MM.1S (cell line): ENCODE results near the gene CADM2.

Experiments used
- DNase-seq: peaks from one replicate; pipeline ENCODE4 v3.0.0-alpha.2; 2015
- H2AFZ ChIP-seq: fragments of 300-600 bp; sonication (generic); 2 replicates; pipeline ENCODE4 v1.6.0; 2016; ENCODE audit warnings: antibody characterized with exemption, low read length
- H3F3A ChIP-seq: fragments of 300-600 bp; sonication (generic); 2 replicates; pipeline ENCODE4 v1.6.1; 2016; ENCODE audit warnings: mild to moderate bottlenecking, antibody characterized with exemption, low read length, moderate library complexity, mixed read lengths; ENCODE audit not compliant: insufficient read depth
- H3K27ac ChIP-seq: fragments of 300-600 bp; sonication (generic); 2 replicates; pipeline ENCODE4 v1.5.1; 2016; ENCODE audit warnings: mild to moderate bottlenecking, low read length
- H3K27me3 ChIP-seq: fragments of 300-600 bp; sonication (generic); replicated peaks from 2 replicates; pipeline ENCODE4 v1.6.0; 2016; ENCODE audit warnings: low read length; ENCODE audit not compliant: insufficient read depth
- H3K36me3 ChIP-seq: fragments of 300-600 bp; sonication (generic); replicated peaks from 2 replicates; pipeline ENCODE4 v1.6.1; 2016; ENCODE audit warnings: mild to moderate bottlenecking, low read length, mixed read lengths; ENCODE audit not compliant: insufficient read depth
- H3K4me1 ChIP-seq: fragments of 300-600 bp; sonication (generic); 2 replicates; pipeline ENCODE4 v1.6.1; 2016; ENCODE audit warnings: low read length, mixed read lengths
- H3K4me2 ChIP-seq: fragments of 300-600 bp; sonication (generic); 2 replicates; pipeline ENCODE4 v1.6.0; 2016; ENCODE audit warnings: low read depth, low read length
- H3K4me3 ChIP-seq: fragments of 300-600 bp; sonication (generic); 2 replicates; pipeline ENCODE4 v1.5.1; 2016; ENCODE audit warnings: low read length, mixed read lengths
- H3K79me2 ChIP-seq: fragments of 300-600 bp; sonication (generic); 2 replicates; pipeline ENCODE4 v1.6.1; 2016; ENCODE audit warnings: mixed run types, low read length, mixed read lengths
- H3K9ac ChIP-seq: fragments of 300-600 bp; sonication (generic); 2 replicates; pipeline ENCODE4 v1.6.1; 2016; ENCODE audit warnings: low read length, mixed read lengths
- H3K9me2 ChIP-seq: fragments of 300-600 bp; sonication (generic); replicated peaks from 2 replicates; pipeline ENCODE4 v1.6.1; 2016; ENCODE audit warnings: mild to moderate bottlenecking, low read length, mixed read lengths; ENCODE audit not compliant: insufficient read depth
- H3K9me3 ChIP-seq: fragments of 300-600 bp; sonication (generic); replicated peaks from 2 replicates; pipeline ENCODE4 v1.6.1; 2016; ENCODE audit warnings: mild to moderate bottlenecking, low read length, mixed read lengths; ENCODE audit not compliant: insufficient read depth
- H4K20me1 ChIP-seq: fragments of 300-600 bp; sonication (generic); 2 replicates; pipeline ENCODE4 v1.6.1; 2016; ENCODE audit warnings: mild to moderate bottlenecking, low read length, moderate library complexity, mixed read lengths; ENCODE audit not compliant: insufficient read depth
- CTCF ChIP-seq: fragments of 300-600 bp; sonication (generic); IDR thresholded peaks from 2 replicates; pipeline ENCODE4 v1.5.1; 2016; ENCODE audit warnings: antibody characterized with exemption, low read length, mixed read lengths
- EZH2 ChIP-seq: fragments of 300-600 bp; sonication (generic); optimal IDR thresholded peaks from 2 replicates; pipeline ENCODE3; 2017; ENCODE audit warnings: low read depth, mild to moderate bottlenecking, antibody characterized with exemption, low read length, mixed read lengths
- EZH2phosphoT487 ChIP-seq: fragments of 300-600 bp; sonication (generic); IDR thresholded peaks from 2 replicates; pipeline ENCODE4 v1.6.1; 2018; ENCODE audit warnings: antibody characterized with exemption, low read length

CADM2 gene

GRCh38 chr3:85922374-85922773 is 963.6 kb downstream of the CADM2 start:
- Histone ChIP-seq H3K79me2 (no peaks in the 10 kb centered on the region), H3K27ac (no peak overlapping the region), H3K9me2 (no peaks in the 10 kb centered on the region), H3K27me3 (no peaks in the 10 kb centered on the region), H2AFZ (no peak overlapping the region), H3K36me3 (no peaks in the 10 kb centered on the region), H3K4me3 (no peak overlapping the region), H4K20me1 (no peaks in the 10 kb centered on the region), H3K9ac (no peak overlapping the region), H3K4me1 (no peaks in the 10 kb centered on the region), H3K4me2 (no peak overlapping the region), H3K9me3 (no peaks in the 10 kb centered on the region), H3F3A (no peaks in the 10 kb centered on the region)
- no peak for DNase-seq
- TF ChIP-seq CTCF, result no peak
- no peak for TF ChIP-seq EZH2phosphoT487
- no peak for TF ChIP-seq EZH2

- Histone ChIP-seq H3K9me3 (no peaks in the 10 kb centered on the region), H3K4me2 (no peak overlapping the region), H3F3A (no peaks in the 10 kb centered on the region), H3K4me3 (no peak overlapping the region), H3K9ac (no peak overlapping the region), H3K4me1 (no peaks in the 10 kb centered on the region), H3K36me3 (no peaks in the 10 kb centered on the region), H3K79me2 (no peaks in the 10 kb centered on the region), H4K20me1 (no peaks in the 10 kb centered on the region), H3K27me3 (no peaks in the 10 kb centered on the region), H3K27ac (no peak overlapping the region), H3K9me2 (no peaks in the 10 kb centered on the region), H2AFZ (no peak overlapping the region)
- no peak for DNase-seq
- no peak for TF ChIP-seq EZH2
Observed at GRCh38 chr3:85930718-85931117, 971.9 kb downstream of the CADM2 start.

- no peaks in the 10 kb centered on the region for H3K36me3 ChIP-seq
- H3K4me2 ChIP-seq, result no peak overlapping the region
- H3K9me3 ChIP-seq, result no peaks in the 10 kb centered on the region
- H3K4me1 ChIP-seq, result no peaks in the 10 kb centered on the region
- H3K9ac ChIP-seq, result no peak overlapping the region
- no peaks in the 10 kb centered on the region for H4K20me1 ChIP-seq
- H3K4me3 ChIP-seq, result no peak overlapping the region
- H3F3A ChIP-seq, result no peaks in the 10 kb centered on the region
- H3K79me2 ChIP-seq, result no peaks in the 10 kb centered on the region
- no peak overlapping the region for H3K27ac ChIP-seq
- H3K9me2 ChIP-seq, result no peaks in the 10 kb centered on the region
- no peak for TF ChIP-seq EZH2
- no peak for TF ChIP-seq CTCF
- no peak for TF ChIP-seq EZH2phosphoT487
- no peaks in the 10 kb centered on the region for H3K27me3 ChIP-seq
- H2AFZ ChIP-seq, result no peak overlapping the region
- no peak for DNase-seq
Observed at GRCh38 chr3:85933326-85933725, 974.5 kb downstream of the CADM2 start.

GRCh38 chr3:85935171-85935570 is 976.4 kb downstream of the CADM2 start:
- Histone ChIP-seq H3K36me3 (no peaks in the 10 kb centered on the region), H4K20me1 (no peaks in the 10 kb centered on the region), H3K9ac (no peak overlapping the region), H3K4me2 (no peak overlapping the region), H3K9me2 (no peaks in the 10 kb centered on the region), H3F3A (no peaks in the 10 kb centered on the region), H3K27me3 (no peaks in the 10 kb centered on the region), H3K27ac (no peak overlapping the region), H2AFZ (no peak overlapping the region), H3K4me1 (no peaks in the 10 kb centered on the region), H3K4me3 (no peak overlapping the region), H3K79me2 (no peaks in the 10 kb centered on the region), H3K9me3 (no peaks in the 10 kb centered on the region)
- no peak for TF ChIP-seq EZH2
- no peak for TF ChIP-seq EZH2phosphoT487
- TF ChIP-seq CTCF, result no peak
- no peak for DNase-seq
